ENCODE results near the gene FMN1.

The FMN1 gene

GRCh38 chr15:32743411-32744140, 450.9 kb downstream of the FMN1 start:
- no peak for DNase-seq (ENCODE audit: low spot score)
- ChIA-PET CTCF (interaction anchor here (0.6 to 1.3 kb wide), 2 partner anchors 40 to 50 kb away, joined by 3 read pairs; no protein-coding TSS in a partner anchor), POLR2A (ENCODE audit: low non-redundant PET) (no interaction called here)
- no peak for TF ChIP-seq CTCF (conservative IDR thresholded peaks at IDR 0.05; ENCODE audit: low read depth)
- no peak overlapping the region for H3K27ac ChIP-seq

GRCh38 chr15:32739522-32740063, 454.9 kb downstream of the FMN1 start:
- CTCF ChIA-PET: interaction anchor here (0.6 kb wide), 1 partner anchor 254 kb away, joined by 3 read pairs; no protein-coding TSS in a partner anchor
- TF ChIP-seq CTCF (conservative IDR thresholded peaks at IDR 0.05; ENCODE audit: low read depth): no peak
- no peak for DNase-seq (ENCODE audit: low spot score)
- POLR2A ChIA-PET (ENCODE audit: low non-redundant PET): no interaction called here
- no peak overlapping the region for H3K27ac ChIP-seq

GRCh38 chr15:32738666-32739065, 455.8 kb downstream of the FMN1 start:
- TF ChIP-seq CTCF (conservative IDR thresholded peaks at IDR 0.05; ENCODE audit: low read depth): no peak
- no peak overlapping the region for H3K27ac ChIP-seq
- no peak for DNase-seq (ENCODE audit: low spot score)
- ChIA-PET POLR2A (ENCODE audit: low non-redundant PET) (no interaction called here), CTCF (no interaction called here)

GRCh38 chr15:32737304-32737703, 457.2 kb downstream of the FMN1 start:
- TF ChIP-seq CTCF (conservative IDR thresholded peaks at IDR 0.05; ENCODE audit: low read depth): no peak
- CTCF ChIA-PET: no interaction called here

GRCh38 chr15:32736701-32737061, 457.8 kb downstream of the FMN1 start:
- no peak for DNase-seq (ENCODE audit: low spot score)
- no peak for TF ChIP-seq CTCF (conservative IDR thresholded peaks at IDR 0.05; ENCODE audit: low read depth)
- ChIA-PET POLR2A (ENCODE audit: low non-redundant PET) (no interaction called here), CTCF (interaction anchor here (0.6 kb wide), 1 partner anchor 96 kb away, joined by 3 read pairs; no protein-coding TSS in a partner anchor)
- no peak overlapping the region for H3K27ac ChIP-seq

More at GRCh38 chr15:32737304-32737703, 457.2 kb downstream of the FMN1 start:
- POLR2A ChIA-PET (ENCODE audit: low non-redundant PET): no interaction called here
- no peak for DNase-seq (ENCODE audit: low spot score)
- H3K27ac ChIP-seq: no peak overlapping the region

GRCh38 chr15:32735989-32736700, 458.4 kb downstream of the FMN1 start:
- POLR2A ChIA-PET (ENCODE audit: low non-redundant PET): no interaction called here

More at GRCh38 chr15:32735989-32736700, 458.4 kb downstream of the FMN1 start:
- CTCF ChIA-PET: interaction anchor here (0.6 kb wide), 1 partner anchor 96 kb away, joined by 3 read pairs; no protein-coding TSS in a partner anchor
- H3K27ac ChIP-seq: no peak overlapping the region
- no peak for TF ChIP-seq CTCF (conservative IDR thresholded peaks at IDR 0.05; ENCODE audit: low read depth)
- DNase-seq (ENCODE audit: low spot score): no peak
